NCI-H187 (cell line): ENCODE results near the gene CERKL.

Experiments
- DNase-seq, 2 experiments: peaks; one replicate each; lab custom pipeline; 2025; lab: John Stamatoyannopoulos, UW

Gene CERKL

GRCh38 chr2:181626671-181627070 lies 30.2 kb downstream of the CERKL start:
- no peak for DNase-seq

- no peak for DNase-seq
These were observed 33.7 kb downstream of the CERKL start for GRCh38 chr2:181623159-181623558.

GRCh38 chr2:181621779-181622490 lies 35.0 kb downstream of the CERKL start:
- no peak for DNase-seq

- DNase-seq, result no peak
These were observed 37.4 kb downstream of the CERKL start for GRCh38 chr2:181619516-181619915.

- DNase-seq, result no peak
These were observed 40.2 kb downstream of the CERKL start for GRCh38 chr2:181616715-181617114.

GRCh38 chr2:181614874-181615638 lies 41.8 kb downstream of the CERKL start:
- DNase-seq, result no peak

- DNase-seq, result no peak
These were observed 43.7 kb downstream of the CERKL start for GRCh38 chr2:181613241-181613640.

GRCh38 chr2:181607629-181608590 lies 49.0 kb downstream of the CERKL start:
- DNase-seq, result no peak

- DNase-seq, result no peak
These were observed 50.7 kb downstream of the CERKL start for GRCh38 chr2:181605889-181606837.

- DNase-seq, result no peak
These were observed 54.9 kb downstream of the CERKL start for GRCh38 chr2:181602017-181602416.

- no peak for DNase-seq
These were observed 60.3 kb downstream of the CERKL start for GRCh38 chr2:181596556-181596955.

- no peak for DNase-seq
These were observed 62.6 kb downstream of the CERKL start for GRCh38 chr2:181594322-181594721.

GRCh38 chr2:181589779-181590178 lies 67.1 kb downstream of the CERKL start:
- no peak for DNase-seq

- no peak for DNase-seq
These were observed 68.4 kb downstream of the CERKL start for GRCh38 chr2:181588546-181588945.

GRCh38 chr2:181586569-181587081 lies 70.3 kb downstream of the CERKL start:
- no peak for DNase-seq

GRCh38 chr2:181585732-181586131 lies 71.2 kb downstream of the CERKL start:
- DNase-seq, result no peak

GRCh38 chr2:181581534-181581933 lies 75.4 kb downstream of the CERKL start:
- DNase-seq, result no peak

GRCh38 chr2:181578829-181579228 lies 78.1 kb downstream of the CERKL start:
- no peak for DNase-seq

GRCh38 chr2:181576431-181576830 lies 80.5 kb downstream of the CERKL start:
- no peak for DNase-seq

- DNase-seq, result no peak
These were observed 81.3 kb downstream of the CERKL start for GRCh38 chr2:181575650-181576025.

GRCh38 chr2:181575024-181575649 lies 81.8 kb downstream of the CERKL start:
- DNase-seq, result no peak
